GM10847 (cell line): Measurements from ENCODE around the gene NR2F6.

Experiments used
- POLR2A ChIP-seq: IDR thresholded peaks from 2 replicates; pipeline ENCODE4 v1.6.1; 2011; ENCODE audit not compliant: insufficient read length; ENCODE audit errors: extremely low read depth

The NR2F6 gene

DNA sequence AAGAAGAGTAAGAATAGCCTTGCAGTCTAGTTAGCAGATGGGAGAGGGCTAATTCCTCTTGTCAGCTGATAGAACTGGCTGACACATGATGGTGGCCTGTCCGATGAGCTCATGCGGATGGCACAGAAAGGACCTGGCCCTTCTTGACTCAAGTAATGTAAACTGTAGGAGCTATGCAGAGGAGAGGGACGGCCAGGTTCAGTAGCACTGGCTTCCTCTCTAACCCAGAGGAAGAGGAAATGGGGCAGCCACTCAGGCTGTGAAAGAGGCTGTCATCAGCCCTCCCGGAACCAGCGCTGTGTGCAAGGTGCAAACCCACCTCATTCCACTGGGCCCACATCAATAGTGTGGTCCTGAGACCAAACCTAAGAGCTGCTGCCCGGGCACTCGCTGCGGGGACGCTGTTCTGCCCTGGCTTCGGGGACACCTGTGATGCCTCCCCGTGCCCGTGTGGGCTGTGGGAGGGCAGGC lies 61.3 kb downstream of the NR2F6 start:
- no peak for TF ChIP-seq POLR2A

DNA sequence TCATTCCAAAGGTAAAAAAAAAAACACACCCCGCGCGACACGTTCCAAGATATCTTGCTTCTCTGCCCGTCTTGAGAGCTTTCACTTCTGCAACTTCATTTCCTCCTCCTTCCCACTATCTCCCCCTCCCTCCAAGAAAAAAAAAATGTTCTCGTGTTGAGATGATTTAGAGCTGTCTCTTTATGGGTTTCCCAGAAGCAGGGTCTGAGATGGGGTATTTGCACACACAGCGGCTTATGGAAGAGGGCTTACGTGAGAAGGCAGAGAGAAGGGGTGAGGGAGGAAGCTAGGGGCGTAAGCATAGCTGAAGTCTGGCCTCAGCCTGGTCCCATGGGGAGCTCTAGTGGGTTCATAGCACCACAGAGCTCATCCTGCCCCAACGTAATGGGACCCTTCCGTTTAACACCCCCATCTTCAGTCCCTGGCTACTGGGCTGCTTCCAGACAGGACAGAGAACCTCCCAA lies 61.8 kb downstream of the NR2F6 start:
- TF ChIP-seq POLR2A: no peak

DNA sequence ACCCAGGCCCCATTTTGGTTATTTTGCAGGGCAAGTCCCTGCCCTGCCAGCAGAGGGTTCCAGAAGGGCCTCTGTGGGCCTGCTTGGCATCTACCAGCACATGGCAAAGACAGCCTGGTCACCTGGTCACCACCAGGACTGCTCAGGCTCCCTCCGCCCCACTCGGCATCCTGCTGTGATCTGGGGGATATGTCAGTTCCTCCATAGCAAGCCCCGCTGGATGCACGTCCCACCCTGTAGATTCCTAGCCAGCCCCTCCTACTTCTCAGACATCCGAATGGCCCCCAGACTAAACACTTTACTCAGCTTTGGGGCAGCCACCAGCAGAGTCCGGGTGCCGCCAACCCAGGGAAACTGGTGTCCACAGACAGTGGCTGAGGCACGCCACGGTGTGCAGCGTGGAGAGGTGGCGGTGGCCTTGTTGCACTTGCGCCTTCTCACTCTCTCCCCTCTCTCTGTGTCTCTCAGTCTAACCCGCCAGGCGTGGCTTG lies 62.4 kb downstream of the NR2F6 start:
- no peak for TF ChIP-seq POLR2A
